HG03432 (cell line): ENCODE results near the gene EPGN.

Experiments used
- ATAC-seq: cut with Tn5 transposase; IDR thresholded peaks from one replicate; pipeline ENCODE4 v1.9.1; 2021; ENCODE audit warnings: mild to moderate bottlenecking, moderate library complexity; ENCODE audit not compliant: unreplicated experiment

EPGN gene, protein sequence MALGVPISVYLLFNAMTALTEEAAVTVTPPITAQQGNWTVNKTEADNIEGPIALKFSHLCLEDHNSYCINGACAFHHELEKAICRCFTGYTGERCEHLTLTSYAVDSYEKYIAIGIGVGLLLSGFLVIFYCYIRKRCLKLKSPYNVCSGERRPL

GRCh38 chr4:74308215-74308614, at the start of gene EPGN:
TSS of gene EPGN (plus strand) at chr4:74308470. CDS start at chr4:74308534, 64 bp downstream.
- ATAC-seq, result no peak

- ATAC-seq, result no peak
Observed at GRCh38 chr4:74258963-74259362, 49.3 kb upstream of the EPGN start.

GRCh38 chr4:74260036-74260435, 48.2 kb upstream of the EPGN start:
- no peak for ATAC-seq

DNA sequence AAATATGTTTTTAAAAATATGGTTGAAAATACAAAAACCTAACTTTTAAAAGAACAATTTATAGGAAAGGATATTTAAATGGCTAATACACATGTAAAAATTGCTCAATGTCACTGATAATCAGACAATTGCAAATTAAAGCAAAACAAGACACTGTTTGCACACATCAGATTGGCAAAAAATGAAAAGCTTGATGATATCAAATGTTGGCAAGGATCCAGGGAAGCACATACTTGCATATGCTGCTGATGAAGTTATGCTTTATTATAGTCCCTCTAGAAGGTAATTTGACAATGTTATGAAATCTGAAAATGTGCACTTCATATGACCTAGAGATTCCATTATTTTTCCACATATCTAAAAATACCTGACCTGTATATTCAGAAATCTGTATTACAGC, 45.7 kb upstream of the EPGN start:
- no peak for ATAC-seq

DNA sequence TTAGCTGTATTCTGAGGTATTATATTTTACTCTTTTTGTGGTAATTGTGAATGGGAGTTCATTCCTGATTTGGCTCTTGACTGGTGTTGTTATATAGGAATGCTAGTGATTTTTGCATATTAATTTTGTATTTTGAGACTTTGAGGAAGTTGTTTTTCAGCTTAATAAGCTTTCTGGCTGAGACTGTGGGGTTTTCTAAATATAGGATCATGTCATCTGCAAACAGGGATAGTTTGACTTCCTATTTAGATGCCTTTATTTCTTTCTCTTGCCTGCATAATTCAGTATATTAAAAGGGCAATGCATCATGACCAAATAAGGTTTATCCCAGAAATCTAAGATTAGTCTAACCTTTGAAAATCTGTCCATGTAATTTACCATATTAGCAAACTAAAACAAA, 44.7 kb upstream of the EPGN start:
- no peak for ATAC-seq

GRCh38 chr4:74266081-74266480, 42.2 kb upstream of the EPGN start:
- no peak for ATAC-seq

GRCh38 chr4:74267998-74268606, 40.2 kb upstream of the EPGN start:
- ATAC-seq, result no peak

GRCh38 chr4:74268643-74269042, 39.6 kb upstream of the EPGN start:
- ATAC-seq, result no peak

DNA sequence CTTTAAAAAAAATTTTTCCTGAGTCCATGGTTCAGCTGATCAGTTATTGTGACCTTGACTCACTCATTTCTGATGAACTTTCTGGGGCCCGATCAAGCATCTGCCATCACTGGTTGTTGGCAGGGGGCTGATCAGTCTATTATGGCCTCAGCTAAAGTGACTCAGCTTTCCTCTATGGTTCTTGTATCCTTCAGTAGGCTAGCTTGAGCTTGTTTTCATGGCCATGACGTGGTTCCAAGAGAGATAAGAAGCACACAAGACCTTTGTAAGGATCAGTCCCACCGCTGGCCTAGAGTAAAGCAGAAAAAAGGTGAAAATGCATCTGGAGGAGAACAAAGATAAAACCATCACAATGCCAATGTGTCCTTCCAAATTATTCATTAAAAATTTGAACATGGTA, 29.8 kb upstream of the EPGN start:
- ATAC-seq, result no peak

- no peak for ATAC-seq
Observed at GRCh38 chr4:74279716-74280115, 28.6 kb upstream of the EPGN start.

GRCh38 chr4:74282926-74283325, 25.3 kb upstream of the EPGN start:
- ATAC-seq, result no peak

- no peak for ATAC-seq
Observed at GRCh38 chr4:74283614-74284013, 24.7 kb upstream of the EPGN start.

GRCh38 chr4:74284053-74284452, 24.2 kb upstream of the EPGN start:
- ATAC-seq, result no peak

- no peak for ATAC-seq
Observed at GRCh38 chr4:74287164-74287563, 21.1 kb upstream of the EPGN start.

GRCh38 chr4:74287791-74288190, 20.5 kb upstream of the EPGN start:
- ATAC-seq, result no peak

- ATAC-seq, result no peak
Observed at GRCh38 chr4:74291471-74291870, 16.8 kb upstream of the EPGN start.

DNA sequence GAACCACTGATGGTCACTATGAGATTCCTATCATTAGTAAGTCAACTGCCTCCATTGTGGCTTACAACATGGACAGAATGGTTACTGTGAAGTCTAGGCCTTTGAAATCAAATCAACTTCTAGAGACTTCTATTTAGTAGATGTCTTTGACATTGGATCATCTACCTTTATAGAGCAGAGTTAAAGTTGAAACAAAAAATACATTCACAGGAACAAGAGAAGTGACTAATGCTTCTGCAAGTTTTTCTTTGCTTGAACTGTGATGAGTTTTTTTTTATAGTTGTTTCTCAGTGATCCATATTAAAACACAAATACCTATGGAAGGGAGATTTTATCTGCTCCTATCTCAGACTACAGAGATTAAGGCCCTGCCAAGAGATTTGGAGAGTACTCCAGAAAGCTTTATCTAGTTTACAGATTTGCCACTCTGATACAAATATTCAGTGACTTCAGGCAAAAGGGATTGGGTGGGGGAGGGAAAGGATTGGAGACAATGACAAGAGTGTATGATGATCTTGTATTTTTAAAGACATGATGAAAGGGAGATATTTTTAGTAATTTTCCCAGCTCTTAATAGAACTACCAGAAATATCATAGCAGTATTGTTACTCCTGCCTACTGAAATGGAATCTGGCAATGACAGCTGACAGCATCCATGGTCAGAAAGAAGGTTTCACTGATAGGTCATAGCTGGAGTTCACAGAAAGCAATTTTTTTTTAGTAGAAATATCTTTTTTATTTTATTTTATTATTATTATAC, 16.0 kb upstream of the EPGN start:
- ATAC-seq, result no peak

GRCh38 chr4:74293558-74293957, 14.7 kb upstream of the EPGN start:
- ATAC-seq, result no peak

- no peak for ATAC-seq
Observed at GRCh38 chr4:74294681-74295080, 13.6 kb upstream of the EPGN start.

DNA sequence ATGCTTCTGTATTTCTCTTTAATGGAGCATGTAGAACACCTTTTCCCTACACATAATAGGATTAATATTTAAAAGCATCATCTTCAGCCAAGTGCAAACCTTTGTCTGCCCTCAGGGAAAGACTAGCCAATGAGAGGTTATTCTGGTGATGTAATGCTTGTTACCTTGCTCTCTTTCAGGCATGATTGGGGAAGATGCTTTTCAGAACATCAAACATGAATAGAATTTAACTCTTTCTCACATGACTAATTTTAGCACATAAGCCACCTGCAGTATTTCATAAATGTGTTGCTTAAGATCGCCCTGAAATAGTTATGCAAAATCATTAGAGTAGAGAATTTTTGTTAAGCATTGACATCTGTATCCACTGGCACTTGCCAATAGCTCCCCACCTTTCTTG, 10.7 kb upstream of the EPGN start:
- ATAC-seq, result no peak

DNA sequence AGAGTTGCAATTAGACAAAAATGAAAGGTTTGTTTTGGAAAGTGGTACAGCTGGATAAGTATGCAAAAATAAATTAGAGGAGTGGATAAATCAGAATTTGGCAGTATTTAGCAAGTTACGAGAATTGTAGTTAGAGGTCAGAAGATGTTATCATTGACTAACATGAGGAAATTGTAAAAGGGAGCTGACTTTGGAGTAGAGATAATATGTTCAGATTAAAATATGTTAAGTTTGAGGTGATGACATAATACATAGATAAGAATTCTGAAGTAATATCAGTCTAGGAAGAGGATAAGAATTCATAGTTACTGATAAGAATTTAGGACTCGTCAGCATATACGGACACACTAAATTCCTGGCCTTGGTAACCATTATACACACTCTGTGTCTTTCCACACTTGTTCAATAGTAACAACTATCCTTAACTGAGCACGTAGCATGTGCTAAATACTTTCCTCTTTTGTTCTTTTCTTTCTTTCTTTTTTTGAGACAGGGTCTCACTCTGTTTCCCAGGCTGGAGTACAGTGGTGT, 4.1 kb upstream of the EPGN start:
- no peak for ATAC-seq

DNA sequence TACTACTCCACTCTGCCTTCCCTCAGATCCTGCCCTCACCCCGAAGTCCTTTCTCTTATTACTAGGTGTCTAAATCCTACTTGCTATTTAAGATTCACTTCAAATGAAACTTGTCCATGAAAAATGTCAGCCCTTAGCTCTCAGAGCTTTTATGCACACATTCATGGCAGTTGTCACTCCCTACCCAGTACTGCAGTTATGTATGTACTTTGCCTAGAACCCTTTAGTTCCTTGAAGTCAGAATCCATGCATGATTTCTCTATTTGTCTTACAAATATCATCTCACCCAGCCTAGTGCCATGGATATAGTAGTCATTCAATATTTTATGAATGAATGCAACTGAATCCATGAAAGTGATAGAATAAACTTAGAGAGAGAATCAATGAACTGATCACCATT, 3.3 kb upstream of the EPGN start:
- no peak for ATAC-seq
